ENCODE results near the gene VAPB. TPM values are rescaled to one million over a fixed set of nuclear protein-coding genes. Genes with fewer than 3 reads are reported as not detected.

VAPB gene
- total and polyA plus RNA-seq, 2 of the 4 experiments (the other 2 are of a cell fraction): 9.1 to 26.0 TPM

DNA sequence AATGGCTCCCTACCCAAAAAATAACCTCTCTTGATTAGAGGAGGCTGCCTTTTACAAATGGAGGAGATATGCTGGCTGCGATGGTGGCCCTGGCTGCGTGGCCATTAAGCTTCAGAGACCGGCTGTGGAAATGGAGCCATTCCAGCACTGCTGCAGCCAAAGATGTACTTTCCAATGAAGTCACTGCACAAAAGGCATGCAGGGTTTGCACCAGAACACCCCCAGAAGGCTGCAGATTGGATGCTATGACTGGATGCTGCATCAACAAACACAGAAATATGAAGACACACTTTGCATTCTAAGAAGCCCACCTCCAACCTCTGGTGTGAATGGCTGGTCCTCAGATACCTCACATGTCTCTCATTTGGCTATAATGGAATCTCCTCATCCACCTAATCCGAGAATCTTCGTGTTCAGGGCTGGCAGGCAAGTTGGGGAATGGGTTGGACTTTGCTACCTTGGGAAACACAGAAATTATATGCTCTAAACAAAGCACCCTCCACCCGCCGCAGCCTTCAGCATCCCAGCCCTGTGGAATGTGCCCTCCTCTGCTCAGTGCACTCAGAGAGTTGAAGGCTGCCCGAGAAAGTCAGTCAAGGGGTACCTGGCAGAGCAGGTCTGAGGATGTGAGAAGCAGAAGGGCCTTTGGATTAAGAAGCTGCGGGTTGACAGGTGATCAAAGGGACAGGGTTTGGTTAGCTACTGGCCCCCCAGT lies 90.9 kb downstream of the VAPB start:
- Histone ChIP-seq H3K23ac (ENCODE audit: low read depth, low read length) (no peak overlapping the region), H2AK9ac (replicated peaks; ENCODE audit: low read depth, low read length, poor library complexity) (no peak overlapping the region), H2BK15ac (ENCODE audit: low read depth, low read length) (no peak overlapping the region), H3K4ac (ENCODE audit: low read depth, low read length) (no peak overlapping the region), H3K18ac (ENCODE audit: low read depth, low read length) (no peak overlapping the region), H3K14ac (replicated peaks; ENCODE audit: low read depth, low read length) (no peak overlapping the region), H4K91ac (ENCODE audit: insufficient read depth, low read depth, low read length) (no peak overlapping the region), H3K27ac (ENCODE audit: insufficient read depth, low read length) (no peak overlapping the region), H2BK20ac (ENCODE audit: low read depth, low read length) (no peak overlapping the region), H4K8ac (ENCODE audit: low read depth in 2 of 2, low read length in 2 of 2) (no peak overlapping the region), H2AK5ac (ENCODE audit: low read depth, low read length) (no peak overlapping the region), H3K9ac (ENCODE audit: low read depth, low read length) (no peak overlapping the region), H4K5ac (ENCODE audit: low read depth, low read length) (no peak overlapping the region), H3K4me2 (ENCODE audit: low read depth, low read length) (no peak overlapping the region), H3K9me1 (ENCODE audit: insufficient read depth, low read length) (no peaks in the 10 kb centered on the region), H2BK5ac (ENCODE audit: low read depth, low read length, poor library complexity, severe bottlenecking) (no peak overlapping the region), H3K9me3 (ENCODE audit: control insufficient read depth, insufficient read depth, low read length) (peaks cover 8% of the 10 kb centered on the region), H3K36me3 (ENCODE audit: control insufficient read depth, insufficient read depth, low read length) (no peaks in the 10 kb centered on the region), H3K27me3 (ENCODE audit: control insufficient read depth, insufficient read depth, low read length) (no peaks in the 10 kb centered on the region), H3K4me1 (ENCODE audit: control insufficient read depth, insufficient read depth, low read length) (no peaks in the 10 kb centered on the region), H2AFZ (replicated peaks; ENCODE audit: low read length, poor library complexity) (no peak overlapping the region), H3K56ac (ENCODE audit: extremely low read depth, insufficient read depth, low read length) (no peak overlapping the region), H3K79me1 (ENCODE audit: low read depth in 1 of 2, low read length in 2 of 2) (no peaks in the 10 kb centered on the region), H3K4me3 (ENCODE audit: insufficient read depth, low read depth, low read length) (no peak overlapping the region), H2BK120ac (ENCODE audit: low read depth, low read length) (no peak overlapping the region), H4K20me1 (ENCODE audit: insufficient read depth, low read length) (no peaks in the 10 kb centered on the region; the same call in 1 of the 2 replicates)
- ATAC-seq (ENCODE audit: low read depth) (no peak), DNase-seq (no peak)
- 80% methylated on average over 1 of the region's 9 CpGs; no CpG with 5 or more reads in 1 of the 2 experiments for WGBS, 2 experiments (ENCODE audit: extremely low coverage in 2 of 2, insufficient read length in 1 of 2)
- POLR2A ChIA-PET (ENCODE audit: unreplicated experiment): no interaction called here
- TF ChIP-seq, protein P1, sequence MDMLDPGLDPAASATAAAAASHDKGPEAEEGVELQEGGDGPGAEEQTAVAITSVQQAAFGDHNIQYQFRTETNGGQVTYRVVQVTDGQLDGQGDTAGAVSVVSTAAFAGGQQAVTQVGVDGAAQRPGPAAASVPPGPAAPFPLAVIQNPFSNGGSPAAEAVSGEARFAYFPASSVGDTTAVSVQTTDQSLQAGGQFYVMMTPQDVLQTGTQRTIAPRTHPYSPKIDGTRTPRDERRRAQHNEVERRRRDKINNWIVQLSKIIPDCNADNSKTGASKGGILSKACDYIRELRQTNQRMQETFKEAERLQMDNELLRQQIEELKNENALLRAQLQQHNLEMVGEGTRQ (IDR thresholded peaks at IDR 0.05; ENCODE audit: low read depth, low read length): no peak
- TF ChIP-seq RAD21 (IDR thresholded peaks at IDR 0.05; ENCODE audit: low read length): no peak
- TF ChIP-seq FOS (IDR thresholded peaks at IDR 0.05; ENCODE audit: low read depth, low read length): no peak
- TF ChIP-seq MAZ (IDR thresholded peaks at IDR 0.05; ENCODE audit: borderline replicate concordance, low read depth, low read length): no peak
- TF ChIP-seq NFE2L2 (IDR thresholded peaks at IDR 0.05; ENCODE audit: low read depth, low read length): no peak
- no peak for TF ChIP-seq SMC3 (IDR thresholded peaks at IDR 0.05; ENCODE audit: low read depth, low read length)
- TF ChIP-seq MXI1 (IDR thresholded peaks at IDR 0.05; ENCODE audit: borderline replicate concordance, low read depth, low read length): no peak
- no peak for TF ChIP-seq MAFK (IDR thresholded peaks at IDR 0.05; ENCODE audit: low read depth, low read length)
- TF ChIP-seq BHLHE40 (IDR thresholded peaks at IDR 0.05; ENCODE audit: low read depth, low read length): no peak
- TF ChIP-seq, protein P2, sequence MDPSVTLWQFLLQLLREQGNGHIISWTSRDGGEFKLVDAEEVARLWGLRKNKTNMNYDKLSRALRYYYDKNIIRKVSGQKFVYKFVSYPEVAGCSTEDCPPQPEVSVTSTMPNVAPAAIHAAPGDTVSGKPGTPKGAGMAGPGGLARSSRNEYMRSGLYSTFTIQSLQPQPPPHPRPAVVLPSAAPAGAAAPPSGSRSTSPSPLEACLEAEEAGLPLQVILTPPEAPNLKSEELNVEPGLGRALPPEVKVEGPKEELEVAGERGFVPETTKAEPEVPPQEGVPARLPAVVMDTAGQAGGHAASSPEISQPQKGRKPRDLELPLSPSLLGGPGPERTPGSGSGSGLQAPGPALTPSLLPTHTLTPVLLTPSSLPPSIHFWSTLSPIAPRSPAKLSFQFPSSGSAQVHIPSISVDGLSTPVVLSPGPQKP (IDR thresholded peaks at IDR 0.05; ENCODE audit: borderline replicate concordance, low read depth, low read length): no peak
- no peak for TF ChIP-seq POLR2A (IDR thresholded peaks at IDR 0.05; ENCODE audit: low read depth, low read length)
- TF ChIP-seq RFX5 (IDR thresholded peaks at IDR 0.05; ENCODE audit: low read depth, low read length): no peak
- TF ChIP-seq, protein P3, sequence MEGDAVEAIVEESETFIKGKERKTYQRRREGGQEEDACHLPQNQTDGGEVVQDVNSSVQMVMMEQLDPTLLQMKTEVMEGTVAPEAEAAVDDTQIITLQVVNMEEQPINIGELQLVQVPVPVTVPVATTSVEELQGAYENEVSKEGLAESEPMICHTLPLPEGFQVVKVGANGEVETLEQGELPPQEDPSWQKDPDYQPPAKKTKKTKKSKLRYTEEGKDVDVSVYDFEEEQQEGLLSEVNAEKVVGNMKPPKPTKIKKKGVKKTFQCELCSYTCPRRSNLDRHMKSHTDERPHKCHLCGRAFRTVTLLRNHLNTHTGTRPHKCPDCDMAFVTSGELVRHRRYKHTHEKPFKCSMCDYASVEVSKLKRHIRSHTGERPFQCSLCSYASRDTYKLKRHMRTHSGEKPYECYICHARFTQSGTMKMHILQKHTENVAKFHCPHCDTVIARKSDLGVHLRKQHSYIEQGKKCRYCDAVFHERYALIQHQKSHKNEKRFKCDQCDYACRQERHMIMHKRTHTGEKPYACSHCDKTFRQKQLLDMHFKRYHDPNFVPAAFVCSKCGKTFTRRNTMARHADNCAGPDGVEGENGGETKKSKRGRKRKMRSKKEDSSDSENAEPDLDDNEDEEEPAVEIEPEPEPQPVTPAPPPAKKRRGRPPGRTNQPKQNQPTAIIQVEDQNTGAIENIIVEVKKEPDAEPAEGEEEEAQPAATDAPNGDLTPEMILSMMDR (conservative IDR thresholded peaks at IDR 0.05; ENCODE audit: low read depth, low read length): no peak
- no peak for TF ChIP-seq CEBPB (IDR thresholded peaks at IDR 0.05; ENCODE audit: low read depth, low read length)
- no peak for TF ChIP-seq RCOR1 (IDR thresholded peaks at IDR 0.05; ENCODE audit: insufficient replicate concordance, low read length)
- no peak for TF ChIP-seq CHD1 (IDR thresholded peaks at IDR 0.05; ENCODE audit: low read depth, low read length)
- intact Hi-C loops (cut with micrococcal nuclease) (loop anchor here (5.0 kb wide), 2 partner anchors 172 to 212 kb away; partner anchors contain the start of genes NPEPL1 and STX16), dilution Hi-C loops (cut with HindIII; ENCODE audit: low sequenced_read_pairs, unreplicated experiment) (no loop called here), in situ Hi-C loops (cut with MboI; ENCODE audit: low sequenced_read_pairs) (loop anchor here (10.0 kb wide), 1 partner anchor 375 kb away; the partner anchor contains the start of genes GNAS and GNAS-AS1)
- no TSS peak for BruUV-seq (replicated peaks)
- CTCF ChIA-PET: no interaction called here

Measured in IMR-90 (cell line).